Endothelial cell of umbilical vein (primary cell): ENCODE measurements around the gene LDLRAD4. TPM values are rescaled to one million over a fixed set of nuclear protein-coding genes. Genes with fewer than 3 reads are reported as not detected.

Source experiments
- BruUV-seq: library from RNA; stranded (reverse); fragments of 400-500 nt; replicated peaks from 2 replicates; lab custom pipeline; 2021; lab: Mats Ljungman, UMichigan
- CTCF ChIA-PET: fragments of 300-600, 350-600 bp; sonication (Branson Sonifier 250); formaldehyde crosslinking; loops from one replicate; lab custom pipeline; 2021; ENCODE audit warnings: antibody characterized with exemption, inconsistent platforms; lab: Charles Lee
- POLR2A ChIA-PET: fragments of 300-600, 350-600 bp; sonication (Branson Sonifier 250); formaldehyde crosslinking; loops from one replicate; lab custom pipeline; 2021; ENCODE audit warnings: antibody characterized with exemption, inconsistent platforms; lab: Charles Lee
- DNase-seq: peaks from one replicate; pipeline ENCODE4 v3.0.0-alpha.2; 2011; ENCODE audit warnings: low read depth, low spot score
- FAIRE-seq: peaks from 2 replicates; lab custom pipeline; 2011; peaks lifted over from hg19 to GRCh38; lab: Jason Lieb, UNC
- H2AFZ ChIP-seq: 2 replicates; pipeline ENCODE4 v1.6.0; 2012; ENCODE audit warnings: low read depth, low read length, control low read depth, inconsistent platforms
- H3K27ac ChIP-seq: 2 replicates; pipeline ENCODE4 v1.5.1; 2011; ENCODE audit warnings: low read depth, mild to moderate bottlenecking, control low read depth, low read length, moderate library complexity; ENCODE audit not compliant: insufficient read depth
- H3K27me3 ChIP-seq, 2 experiments: 2 replicates each; pipeline versions ENCODE4 v1.6.0 to v1.6.1; 2011; ENCODE audit warnings: low read length in 2 of 2, mixed read lengths in 1 of 2; ENCODE audit not compliant: control insufficient read depth in 2 of 2, insufficient read depth in 2 of 2
- H3K36me3 ChIP-seq, 2 experiments: 2 replicates in 1 of 2; 3 replicates in 1 of 2; pipeline ENCODE4 v1.5.1; 2011; ENCODE audit warnings: low read length in 2 of 2, mild to moderate bottlenecking in 1 of 2, moderate library complexity in 1 of 2; ENCODE audit not compliant: control insufficient read depth in 2 of 2, insufficient read depth in 2 of 2; ENCODE audit errors: extremely low read depth in 1 of 2
- H3K4me1 ChIP-seq: 3 replicates; pipeline ENCODE4 v1.5.1; 2011; ENCODE audit warnings: mild to moderate bottlenecking, low read length; ENCODE audit not compliant: control insufficient read depth, insufficient read depth; ENCODE audit errors: extremely low read depth
- H3K4me2 ChIP-seq: 2 replicates; pipeline ENCODE4 v1.6.1; 2011; ENCODE audit warnings: low read length, control low read depth, mixed read lengths; ENCODE audit not compliant: insufficient read depth
- H3K4me3 ChIP-seq, 3 experiments: fragments of 200-600 bp in 1 of 3; sonication (generic), shearing (Covaris generic) in 1 of 3; replicated peaks in 1 of 3; 2 replicates each; pipeline ENCODE4 v1.5.1; 2011 to 2016; ENCODE audit warnings: control low read depth in 3 of 3, low read length in 3 of 3, mild to moderate bottlenecking in 2 of 3, inconsistent platforms in 1 of 3, low read depth in 1 of 3, moderate library complexity in 1 of 3; ENCODE audit not compliant: insufficient read depth in 1 of 3
- H3K79me2 ChIP-seq: 2 replicates; pipeline ENCODE4 v1.6.0; 2012; ENCODE audit warnings: low read length, inconsistent platforms; ENCODE audit not compliant: control insufficient read depth, insufficient read depth
- H3K9ac ChIP-seq: replicated peaks from 2 replicates; pipeline ENCODE3; 2011; ENCODE audit warnings: low read length, control low read depth; ENCODE audit not compliant: insufficient read depth; ENCODE audit errors: extremely low read depth
- H3K9me1 ChIP-seq: replicated peaks from 3 replicates; pipeline ENCODE4 v1.6.0; 2011; ENCODE audit warnings: mild to moderate bottlenecking, low read length; ENCODE audit not compliant: control insufficient read depth, insufficient read depth; ENCODE audit errors: extremely low read depth
- H3K9me3 ChIP-seq: replicated peaks from 2 replicates; pipeline ENCODE4 v1.5.1; 2012; ENCODE audit warnings: low read length, inconsistent platforms; ENCODE audit not compliant: control insufficient read depth, insufficient read depth
- H4K20me1 ChIP-seq: replicated peaks from 2 replicates; pipeline ENCODE3; 2011; ENCODE audit warnings: mild to moderate bottlenecking, low read length; ENCODE audit not compliant: control insufficient read depth, insufficient read depth; ENCODE audit errors: extremely low read depth
- CTCF ChIP-seq, 2 donors: IDR thresholded peaks; 1 replicate in 1 of 2; 2 replicates in 1 of 2; pipeline ENCODE4 v1.5.1; 2011; ENCODE audit warnings: low read length in 2 of 2, mild to moderate bottlenecking in 2 of 2, moderate library complexity in 2 of 2, control low read depth in 1 of 2, inconsistent platforms in 1 of 2, low read depth in 1 of 2; ENCODE audit not compliant: insufficient read depth in 1 of 2; ENCODE audit errors: extremely low read depth in 1 of 2
- EZH2 ChIP-seq: IDR thresholded peaks from 2 replicates; pipeline ENCODE4 v1.6.1; 2012; ENCODE audit warnings: borderline replicate concordance, low read depth, mild to moderate bottlenecking, moderate library complexity, low read length, inconsistent platforms; ENCODE audit not compliant: severe bottlenecking
- FOS ChIP-seq: IDR thresholded peaks from 2 replicates; pipeline ENCODE4 v1.6.1; 2011; ENCODE audit warnings: mild to moderate bottlenecking, low read length, moderate library complexity, borderline replicate concordance; ENCODE audit not compliant: insufficient read depth
- GATA2 ChIP-seq: IDR thresholded peaks from 2 replicates; pipeline ENCODE4 v1.7.0; 2011; ENCODE audit warnings: low read depth, mild to moderate bottlenecking, moderate library complexity, mixed read lengths, low read length; ENCODE audit not compliant: insufficient read length, insufficient read depth
- JUN ChIP-seq: IDR thresholded peaks from 2 replicates; pipeline ENCODE4 v1.6.1; 2011; ENCODE audit warnings: borderline replicate concordance, low read depth; ENCODE audit not compliant: insufficient read length, insufficient read depth
- MAX ChIP-seq: IDR thresholded peaks from 2 replicates; pipeline ENCODE4 v1.6.1; 2011; ENCODE audit not compliant: insufficient read depth, insufficient read length
- MYC ChIP-seq: IDR thresholded peaks from one replicate; pipeline ENCODE4 v1.6.1; 2011; ENCODE audit warnings: mild to moderate bottlenecking, low read depth, low read length
- POLR2A ChIP-seq: IDR thresholded peaks from 2 replicates; pipeline ENCODE4 v1.6.1; 2012; ENCODE audit warnings: low read depth, mild to moderate bottlenecking, control low read depth, low read length
- POLR2AphosphoS5 ChIP-seq: IDR thresholded peaks from 2 replicates; pipeline ENCODE4 v1.6.1; 2012; ENCODE audit warnings: low read depth, mild to moderate bottlenecking, control low read depth, low read length, moderate library complexity; ENCODE audit not compliant: insufficient read depth
- dilution Hi-C: fragments of 300-500 bp; cut with MboI; formaldehyde crosslinking; loops from one replicate; pipeline ENCODE4 v1.15.0; 2019; ENCODE audit warnings: low sequenced_read_pairs; ENCODE audit not compliant: extremely low pct_ligation_motif_present
- intact Hi-C: fragments of 100-400 bp; cut with micrococcal nuclease; formaldehyde crosslinking; loops from one replicate; pipeline ENCODE4 v1.10.0; 2022
- polyA plus RNA-seq, 4 experiments: library from polyadenylated mRNA; depleted of rRNA in 3 of 4; stranded (reverse) in 3 of 4; unstranded in 1 of 4; fragments of >200 nt; gene quantifications; 2 replicates each; pipeline versions ENCODE4 v1.2.1 to v1.2.3, GENCODE V29; 2011 to 2012; ENCODE audit warnings: missing spikeins in 1 of 4
- total RNA-seq: library from RNA; stranded (reverse); gene quantifications from 2 replicates; pipeline ENCODE4 v1.2.3, GENCODE V29; 2021

Gene LDLRAD4
- total and polyA plus RNA-seq, 2 donors (not counting 3 experiments of a cell fraction or from before 2014, with no cell fraction given) = 5.2 to 6.5 TPM

DNA sequence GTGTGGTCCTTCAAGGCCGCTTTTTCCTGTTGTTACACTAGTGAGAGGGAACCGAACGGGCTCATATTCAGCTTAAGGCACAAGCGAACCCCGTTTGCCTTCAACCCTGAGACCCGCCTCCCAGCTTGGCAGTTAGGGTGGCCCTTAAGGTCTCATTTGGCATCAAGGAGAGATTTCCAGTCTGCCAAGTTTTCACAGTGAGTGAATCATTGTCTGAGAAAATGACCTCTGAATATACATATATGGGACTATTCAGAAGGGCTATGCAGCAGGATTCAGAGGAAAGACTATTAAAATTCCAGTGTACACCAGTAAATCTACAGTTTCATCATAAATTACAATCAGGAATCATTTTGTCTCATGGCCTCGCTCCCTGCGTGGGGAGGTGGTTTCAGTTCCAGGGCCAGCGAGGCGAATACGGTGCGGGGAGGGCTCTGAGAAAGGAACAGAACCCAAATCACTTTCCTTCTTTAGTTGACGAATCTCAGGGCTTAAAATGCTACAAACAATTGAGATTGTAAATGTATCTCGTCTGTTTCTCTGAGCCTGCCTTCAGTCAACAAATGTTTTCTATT lies 276.4 kb downstream of the LDLRAD4 start:
- no TSS peak for BruUV-seq
- dilution Hi-C loops = no loop called here
- no peak for FAIRE-seq
- Histone ChIP-seq H3K36me3 (no peaks in the 10 kb centered on the region), H3K9me1 (no peaks in the 10 kb centered on the region), H3K9ac (no peak overlapping the region), H3K4me2 (no peak overlapping the region), H3K4me1 (peaks cover 9% of the 10 kb centered on the region), H3K27ac (no peak overlapping the region), H3K27me3 (no peaks in the 10 kb centered on the region), H3K9me3 (no peaks in the 10 kb centered on the region), H4K20me1 (no peaks in the 10 kb centered on the region), H2AFZ (no peak overlapping the region), H3K79me2 (no peaks in the 10 kb centered on the region), H3K4me3 (no peak overlapping the region)
- DNase-seq = peak; percentile 68
- intact Hi-C loops = loop anchor here (5.0 kb wide), 1 partner anchor 37 kb away; no protein-coding TSS in a partner anchor
- TF ChIP-seq MAX (no peak), POLR2AphosphoS5 (no peak), POLR2A (no peak), CTCF (IDR thresholded peaks at IDR 0.05; ENCODE audit: extremely low read depth in 1 of 2, insufficient read depth in 1 of 2, low read depth in 1 of 2, low read length in 2 of 2) (no peak), GATA2 (no peak), MYC (no peak), FOS (no peak), JUN (no peak), EZH2 (no peak)
- CTCF ChIA-PET = no interaction called here
- POLR2A ChIA-PET = no interaction called here
